ENCODE results near the gene RAB3C.

RAB3C gene

DNA sequence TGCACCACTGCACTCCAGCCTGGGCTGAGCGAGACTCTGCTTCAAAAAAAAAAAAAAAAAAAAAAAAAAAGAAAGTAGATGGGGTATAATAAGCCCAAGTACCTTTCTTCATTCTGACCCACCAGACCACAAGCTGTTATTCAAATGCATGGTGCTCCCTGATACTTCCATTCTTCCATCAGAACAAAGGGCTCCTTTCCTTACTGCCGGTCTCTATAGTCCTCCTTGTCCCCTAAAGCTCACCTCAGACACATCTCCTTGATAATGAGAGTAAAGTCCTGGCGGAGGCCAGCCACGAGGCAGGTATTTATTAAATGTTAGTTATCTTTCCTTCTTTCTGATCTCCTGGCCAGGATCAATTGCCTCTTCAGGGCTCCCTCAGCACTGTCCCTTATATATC is 162.5 kb downstream of the RAB3C start:
- Histone ChIP-seq H3K79me2 (ENCODE audit: insufficient read depth, low read depth) (no peaks in the 10 kb centered on the region), H3K4me1 (ENCODE audit: low read depth, poor library complexity, severe bottlenecking) (no peaks in the 10 kb centered on the region), H3K27ac (no peak overlapping the region), H2AFZ (ENCODE audit: low read depth) (no peak overlapping the region), H3K36me3 (ENCODE audit: insufficient read depth) (no peaks in the 10 kb centered on the region), H3K4me3 (IDR thresholded peaks at IDR 0.05; ENCODE audit: insufficient read depth, low read depth, low read length) (no peak overlapping the region), H3K4me2 (no peak overlapping the region), H3K9ac (no peak overlapping the region), H3K27me3 (ENCODE audit: insufficient read depth, low read depth) (no peaks in the 10 kb centered on the region), H4K20me1 (ENCODE audit: insufficient read depth) (no peaks in the 10 kb centered on the region)
- TF ChIP-seq, protein P1, sequence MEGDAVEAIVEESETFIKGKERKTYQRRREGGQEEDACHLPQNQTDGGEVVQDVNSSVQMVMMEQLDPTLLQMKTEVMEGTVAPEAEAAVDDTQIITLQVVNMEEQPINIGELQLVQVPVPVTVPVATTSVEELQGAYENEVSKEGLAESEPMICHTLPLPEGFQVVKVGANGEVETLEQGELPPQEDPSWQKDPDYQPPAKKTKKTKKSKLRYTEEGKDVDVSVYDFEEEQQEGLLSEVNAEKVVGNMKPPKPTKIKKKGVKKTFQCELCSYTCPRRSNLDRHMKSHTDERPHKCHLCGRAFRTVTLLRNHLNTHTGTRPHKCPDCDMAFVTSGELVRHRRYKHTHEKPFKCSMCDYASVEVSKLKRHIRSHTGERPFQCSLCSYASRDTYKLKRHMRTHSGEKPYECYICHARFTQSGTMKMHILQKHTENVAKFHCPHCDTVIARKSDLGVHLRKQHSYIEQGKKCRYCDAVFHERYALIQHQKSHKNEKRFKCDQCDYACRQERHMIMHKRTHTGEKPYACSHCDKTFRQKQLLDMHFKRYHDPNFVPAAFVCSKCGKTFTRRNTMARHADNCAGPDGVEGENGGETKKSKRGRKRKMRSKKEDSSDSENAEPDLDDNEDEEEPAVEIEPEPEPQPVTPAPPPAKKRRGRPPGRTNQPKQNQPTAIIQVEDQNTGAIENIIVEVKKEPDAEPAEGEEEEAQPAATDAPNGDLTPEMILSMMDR (conservative IDR thresholded peaks at IDR 0.05; ENCODE audit: low read depth, low read length), result no peak

DNA sequence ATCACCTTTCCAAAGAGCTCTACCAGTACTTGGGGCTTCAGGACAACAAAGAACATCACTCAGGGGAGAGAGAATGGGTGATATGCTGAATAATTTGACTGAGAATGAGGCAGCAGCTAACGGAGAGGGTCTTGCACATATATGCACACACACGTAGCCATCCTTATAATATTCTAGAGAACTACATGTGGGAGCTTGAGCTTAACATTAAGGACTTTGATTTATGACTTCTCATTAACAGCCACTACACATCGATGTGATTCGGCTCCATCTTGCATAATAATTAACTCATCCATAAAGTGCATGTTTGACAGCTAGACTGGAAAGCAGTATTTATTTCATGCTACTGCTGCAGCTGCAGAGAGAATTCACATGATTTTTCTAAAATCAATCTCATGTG is 163.4 kb downstream of the RAB3C start:
- Histone ChIP-seq H3K27ac (no peak overlapping the region), H3K4me1 (ENCODE audit: low read depth, poor library complexity, severe bottlenecking) (no peaks in the 10 kb centered on the region), H3K9ac (no peak overlapping the region), H3K36me3 (ENCODE audit: insufficient read depth) (no peaks in the 10 kb centered on the region), H3K4me3 (IDR thresholded peaks at IDR 0.05; ENCODE audit: insufficient read depth, low read depth, low read length) (no peak overlapping the region), H2AFZ (ENCODE audit: low read depth) (no peak overlapping the region), H3K4me2 (no peak overlapping the region), H3K27me3 (ENCODE audit: insufficient read depth, low read depth) (no peaks in the 10 kb centered on the region), H4K20me1 (ENCODE audit: insufficient read depth) (no peaks in the 10 kb centered on the region), H3K79me2 (ENCODE audit: insufficient read depth, low read depth) (no peaks in the 10 kb centered on the region)
- TF ChIP-seq, protein P1 (conservative IDR thresholded peaks at IDR 0.05; ENCODE audit: low read depth, low read length), result no peak

DNA sequence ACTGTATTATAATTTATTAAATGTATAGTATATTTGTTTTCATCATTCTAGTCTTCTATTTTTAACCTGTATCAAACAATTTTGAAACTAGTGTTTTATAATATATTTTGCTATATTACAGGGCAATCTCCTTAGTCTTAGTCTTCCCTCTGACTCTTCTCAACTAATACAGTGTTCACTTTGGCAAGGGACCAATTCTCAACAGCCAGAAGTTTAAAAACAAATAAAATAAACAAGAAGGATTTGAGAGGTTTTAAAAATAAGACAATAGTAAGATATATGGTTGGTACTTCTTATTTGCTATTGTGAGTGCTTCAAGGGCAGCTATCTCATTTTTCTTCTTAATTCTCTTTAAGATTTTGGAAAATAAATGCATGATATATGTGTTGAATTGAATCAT is 167.2 kb downstream of the RAB3C start:
- TF ChIP-seq, protein P1 (conservative IDR thresholded peaks at IDR 0.05; ENCODE audit: low read depth, low read length), result no peak
- H3K4me1 ChIP-seq (ENCODE audit: low read depth, poor library complexity, severe bottlenecking), result no peaks in the 10 kb centered on the region
- H3K9ac ChIP-seq, result no peak overlapping the region
- no peak overlapping the region for H2AFZ ChIP-seq (ENCODE audit: low read depth)
- H3K4me2 ChIP-seq, result no peak overlapping the region
- no peak overlapping the region for H3K4me3 ChIP-seq (IDR thresholded peaks at IDR 0.05; ENCODE audit: insufficient read depth, low read depth, low read length)
- no peaks in the 10 kb centered on the region for H3K36me3 ChIP-seq (ENCODE audit: insufficient read depth)
- H3K27ac ChIP-seq, result no peak overlapping the region
- H3K27me3 ChIP-seq (ENCODE audit: insufficient read depth, low read depth), result no peaks in the 10 kb centered on the region
- H3K79me2 ChIP-seq (ENCODE audit: insufficient read depth, low read depth), result no peaks in the 10 kb centered on the region
- no peaks in the 10 kb centered on the region for H4K20me1 ChIP-seq (ENCODE audit: insufficient read depth)

DNA sequence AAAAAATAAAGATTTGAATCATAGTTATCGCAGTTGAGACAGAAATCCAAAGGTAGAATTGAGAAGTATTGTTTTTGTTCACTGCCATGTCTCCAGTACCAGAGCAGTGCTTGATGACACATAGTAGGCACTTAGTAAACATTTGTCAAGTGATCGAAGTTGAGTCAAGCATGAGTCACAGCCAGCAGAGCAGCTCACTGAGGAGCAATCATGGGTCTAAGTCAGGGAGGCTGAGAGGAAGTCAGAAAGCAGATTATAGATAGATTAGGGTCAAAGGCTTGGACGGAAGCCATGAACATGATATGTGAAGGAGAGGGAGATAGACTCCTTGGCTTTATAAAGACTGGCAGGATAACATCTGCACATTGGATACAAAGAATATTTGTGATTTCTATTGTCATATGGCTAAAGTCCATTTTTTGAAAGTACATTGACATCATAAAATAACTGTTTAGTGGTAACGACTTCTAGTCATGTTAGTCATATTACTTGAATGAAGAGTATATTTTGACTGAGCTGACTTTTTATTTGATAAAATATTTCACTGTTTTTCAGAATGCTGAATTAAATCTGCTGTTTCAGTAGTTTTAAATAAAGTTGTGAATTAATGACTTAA is 168.5 kb downstream of the RAB3C start:
- no peak overlapping the region for H3K4me3 ChIP-seq (IDR thresholded peaks at IDR 0.05; ENCODE audit: insufficient read depth, low read depth, low read length)
- no peak overlapping the region for H2AFZ ChIP-seq (ENCODE audit: low read depth)
- no peak overlapping the region for H3K4me2 ChIP-seq
- no peaks in the 10 kb centered on the region for H3K79me2 ChIP-seq (ENCODE audit: insufficient read depth, low read depth)
- no peak overlapping the region for H3K27ac ChIP-seq
- H3K36me3 ChIP-seq (ENCODE audit: insufficient read depth), result no peaks in the 10 kb centered on the region
- H3K4me1 ChIP-seq (ENCODE audit: low read depth, poor library complexity, severe bottlenecking), result no peaks in the 10 kb centered on the region
- H4K20me1 ChIP-seq (ENCODE audit: insufficient read depth), result no peaks in the 10 kb centered on the region
- H3K27me3 ChIP-seq (ENCODE audit: insufficient read depth, low read depth), result no peaks in the 10 kb centered on the region
- TF ChIP-seq, protein P1 (conservative IDR thresholded peaks at IDR 0.05; ENCODE audit: low read depth, low read length), result no peak
- no peak overlapping the region for H3K9ac ChIP-seq
